A549 treated with GW870086 at 1 μM for 4 hours (cell line): Measurements from ENCODE around the gene NFE2L3. TPM values are rescaled to one million over a fixed set of nuclear protein-coding genes. Genes with fewer than 3 reads are reported as not detected.

Experiments used
- total RNA-seq: library from RNA; stranded (reverse); fragments of 200-300 nt; extraction: Qiagen RNA extraction; gene quantifications from 5 replicates; pipeline ENCODE4 v1.2.3, GENCODE V29; 2022; ENCODE audit warnings: low read depth

Gene NFE2L3, protein sequence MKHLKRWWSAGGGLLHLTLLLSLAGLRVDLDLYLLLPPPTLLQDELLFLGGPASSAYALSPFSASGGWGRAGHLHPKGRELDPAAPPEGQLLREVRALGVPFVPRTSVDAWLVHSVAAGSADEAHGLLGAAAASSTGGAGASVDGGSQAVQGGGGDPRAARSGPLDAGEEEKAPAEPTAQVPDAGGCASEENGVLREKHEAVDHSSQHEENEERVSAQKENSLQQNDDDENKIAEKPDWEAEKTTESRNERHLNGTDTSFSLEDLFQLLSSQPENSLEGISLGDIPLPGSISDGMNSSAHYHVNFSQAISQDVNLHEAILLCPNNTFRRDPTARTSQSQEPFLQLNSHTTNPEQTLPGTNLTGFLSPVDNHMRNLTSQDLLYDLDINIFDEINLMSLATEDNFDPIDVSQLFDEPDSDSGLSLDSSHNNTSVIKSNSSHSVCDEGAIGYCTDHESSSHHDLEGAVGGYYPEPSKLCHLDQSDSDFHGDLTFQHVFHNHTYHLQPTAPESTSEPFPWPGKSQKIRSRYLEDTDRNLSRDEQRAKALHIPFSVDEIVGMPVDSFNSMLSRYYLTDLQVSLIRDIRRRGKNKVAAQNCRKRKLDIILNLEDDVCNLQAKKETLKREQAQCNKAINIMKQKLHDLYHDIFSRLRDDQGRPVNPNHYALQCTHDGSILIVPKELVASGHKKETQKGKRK
- total RNA-seq = 7.3 to 9.0 TPM (median 8.2 TPM) in 5 replicates

DNA sequence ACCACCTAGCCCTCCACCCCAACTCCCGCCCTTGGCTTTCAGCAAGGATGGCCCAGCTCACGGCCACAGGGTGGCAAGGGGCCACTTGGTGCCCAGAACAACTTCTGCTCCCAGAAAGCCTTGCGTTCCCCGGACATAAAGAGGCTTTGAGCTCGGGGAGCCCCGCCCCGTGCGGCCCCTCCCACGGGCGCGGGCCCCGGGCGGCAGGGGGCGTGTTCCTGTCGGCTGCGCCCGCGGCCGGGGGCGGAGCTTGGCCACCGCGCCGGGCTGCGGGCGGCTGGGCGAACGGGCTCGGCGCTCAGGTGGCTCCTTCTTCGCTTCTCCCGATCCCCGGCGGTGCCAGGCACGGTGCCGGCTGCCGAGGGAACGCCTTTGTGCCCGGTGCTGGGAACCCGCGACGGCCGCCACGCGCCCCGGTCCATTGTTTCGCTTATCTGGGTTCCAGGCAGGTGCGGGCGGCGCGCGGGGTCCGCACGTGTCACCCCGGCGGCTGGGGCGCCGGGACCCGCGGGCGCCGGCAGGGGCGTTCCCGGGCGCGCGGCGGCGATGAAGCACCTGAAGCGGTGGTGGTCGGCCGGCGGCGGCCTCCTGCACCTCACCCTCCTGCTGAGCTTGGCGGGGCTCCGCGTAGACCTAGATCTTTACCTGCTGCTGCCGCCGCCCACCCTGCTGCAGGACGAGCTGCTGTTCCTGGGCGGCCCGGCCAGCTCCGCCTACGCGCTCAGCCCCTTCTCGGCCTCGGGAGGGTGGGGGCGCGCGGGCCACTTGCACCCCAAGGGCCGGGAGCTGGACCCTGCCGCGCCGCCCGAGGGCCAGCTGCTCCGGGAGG, at the start of gene NFE2L3:
Gene NFE2L3, plus strand, starts transcription at position 246 of the 829 bp plus-strand sequence. Its CDS starts 301 bp downstream, at position 547.

DNA sequence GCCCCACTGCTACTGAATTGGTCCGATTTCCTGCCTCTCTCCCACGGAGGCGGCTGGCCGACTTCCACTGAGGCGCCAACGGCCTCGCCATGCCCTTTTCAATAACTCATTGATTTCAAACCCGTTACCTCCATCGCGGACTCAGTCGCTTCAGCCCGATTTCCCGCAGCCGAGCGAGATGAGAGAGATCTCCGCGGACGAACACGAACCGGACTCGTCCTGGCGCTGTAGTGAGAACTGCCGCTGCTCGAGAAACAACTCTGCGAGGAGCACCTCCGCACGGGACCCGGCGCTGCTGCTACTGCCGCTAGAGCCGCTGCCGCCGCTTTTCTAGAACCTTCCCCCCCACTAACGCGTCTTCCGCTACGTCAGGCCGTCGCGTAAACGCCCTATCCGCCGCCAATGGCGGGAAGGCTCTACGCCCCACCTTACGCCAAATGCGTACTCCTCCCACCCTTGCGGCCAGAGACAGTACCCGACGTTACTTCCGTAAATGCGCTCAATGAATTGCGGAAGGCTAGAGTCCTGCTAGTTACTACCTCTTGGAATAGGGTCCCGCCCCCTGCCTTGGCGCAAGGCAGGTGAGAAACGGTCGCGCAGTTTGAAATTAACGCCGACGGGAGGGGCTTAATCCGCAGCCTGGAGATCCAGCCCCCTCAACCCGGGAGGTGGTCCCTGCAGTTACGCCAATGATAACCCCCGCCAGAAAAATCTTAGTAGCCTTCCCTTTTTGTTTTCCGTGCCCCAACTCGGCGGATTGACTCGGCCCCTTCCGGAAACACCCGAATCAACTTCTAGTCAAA, 48.6 kb downstream of the NFE2L3 start, which contains the start of gene HNRNPA2B1:
Gene HNRNPA2B1, minus strand, starts transcription at position 303 of the 803 bp plus-strand sequence. Its CDS starts 169 bp downstream, at position 134.

DNA sequence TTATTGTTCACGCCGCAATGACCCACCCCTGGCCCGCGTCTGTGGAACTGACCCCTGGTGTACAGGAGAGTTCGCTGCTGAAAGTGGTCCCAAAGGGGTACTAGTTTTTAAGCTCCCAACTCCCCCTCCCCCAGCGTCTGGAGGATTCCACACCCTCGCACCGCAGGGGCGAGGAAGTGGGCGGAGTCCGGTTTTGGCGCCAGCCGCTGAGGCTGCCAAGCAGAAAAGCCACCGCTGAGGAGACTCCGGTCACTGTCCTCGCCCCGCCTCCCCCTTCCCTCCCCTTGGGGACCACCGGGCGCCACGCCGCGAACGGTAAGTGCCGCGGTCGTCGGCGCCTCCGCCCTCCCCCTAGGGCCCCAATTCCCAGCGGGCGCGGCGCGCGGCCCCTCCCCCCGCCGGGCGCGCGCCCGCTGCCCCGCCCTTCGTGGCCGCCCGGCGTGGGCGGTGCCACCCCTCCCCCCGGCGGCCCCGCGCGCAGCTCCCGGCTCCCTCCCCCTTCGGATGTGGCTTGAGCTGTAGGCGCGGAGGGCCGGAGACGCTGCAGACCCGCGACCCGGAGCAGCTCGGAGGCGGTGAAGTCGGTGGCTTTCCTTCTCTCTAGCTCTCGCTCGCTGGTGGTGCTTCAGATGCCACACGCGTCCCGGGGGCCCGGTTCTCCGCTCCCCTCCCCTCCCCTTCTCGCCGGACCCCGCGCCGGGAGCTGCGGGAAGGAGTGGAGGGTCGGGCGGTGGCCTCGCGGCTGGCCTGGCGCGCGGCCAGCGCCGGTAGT, 49.4 kb downstream of the NFE2L3 start, which contains the start of gene CBX3:
Gene CBX3, plus strand, starts transcription at position 499 of the 772 bp plus-strand sequence. CDS start 1,254 bp downstream, outside the sequence.

Other genes starting within 250 kb of the NFE2L3 start
- gene HNRNPA2B1, start 48.5 kb downstream of the NFE2L3 start, total RNA-seq = 1,045 to 1,279 TPM (median 1,181 TPM) in 5 replicates
- 209 to 250 TPM (median 231 TPM) in 5 replicates for gene CBX3, start 49.5 kb downstream of the NFE2L3 start, total RNA-seq
- gene SNX10, start 139.7 kb downstream of the NFE2L3 start, total RNA-seq = 4.2 to 6.1 TPM (median 4.5 TPM) in 5 replicates